Measurements from ENCODE around the gene CEBPA. TPM values are rescaled to one million over a fixed set of nuclear protein-coding genes. Genes with fewer than 3 reads are reported as not detected.
"Not testable (repeated sequence)": the region's sequence is repeated elsewhere in the genome, so short reads cannot be mapped to it uniquely, and the experiment has no call there.

CEBPA gene
- total RNA-seq, 1 experiment from 2014 or later = 1.2 TPM

DNA sequence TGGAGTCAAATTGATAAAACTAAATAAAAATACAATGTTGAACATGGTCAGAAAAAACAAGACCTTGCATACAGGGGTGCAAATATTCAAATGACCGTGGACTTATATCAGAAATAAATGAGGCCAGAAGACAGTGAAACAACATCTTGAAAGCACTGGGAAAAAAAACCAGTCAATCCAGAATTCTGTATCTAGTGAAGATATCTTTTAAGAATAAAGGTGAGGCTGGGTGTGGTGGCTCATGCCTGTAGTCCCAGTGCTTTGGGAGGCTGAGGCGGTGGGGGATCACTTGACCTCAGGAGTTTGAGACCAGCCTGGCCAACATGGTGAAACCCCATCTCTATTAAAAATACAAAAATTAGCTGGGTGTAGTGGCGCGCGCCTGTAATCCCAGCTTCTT lies 15.2 kb upstream of the CEBPA start:
- H3K27me3 Mint-ChIP-seq (ENCODE audit: unreplicated experiment) = peaks cover 61% of the 10 kb centered on the region
- BruUV-seq (replicated peaks) = no TSS peak
- intact Hi-C loops (cut with micrococcal nuclease; ENCODE audit: unreplicated experiment) = loop anchor here (10.0 kb wide), 1 partner anchor 87 kb away; no protein-coding TSS in a partner anchor
- peaks cover 9% of the 10 kb centered on the region for H3K4me1 Mint-ChIP-seq (ENCODE audit: low read depth, unreplicated experiment)
- no peak overlapping the region for H3K4me3 Mint-ChIP-seq (ENCODE audit: low read depth, unreplicated experiment)
- TF ChIP-seq, protein P1, sequence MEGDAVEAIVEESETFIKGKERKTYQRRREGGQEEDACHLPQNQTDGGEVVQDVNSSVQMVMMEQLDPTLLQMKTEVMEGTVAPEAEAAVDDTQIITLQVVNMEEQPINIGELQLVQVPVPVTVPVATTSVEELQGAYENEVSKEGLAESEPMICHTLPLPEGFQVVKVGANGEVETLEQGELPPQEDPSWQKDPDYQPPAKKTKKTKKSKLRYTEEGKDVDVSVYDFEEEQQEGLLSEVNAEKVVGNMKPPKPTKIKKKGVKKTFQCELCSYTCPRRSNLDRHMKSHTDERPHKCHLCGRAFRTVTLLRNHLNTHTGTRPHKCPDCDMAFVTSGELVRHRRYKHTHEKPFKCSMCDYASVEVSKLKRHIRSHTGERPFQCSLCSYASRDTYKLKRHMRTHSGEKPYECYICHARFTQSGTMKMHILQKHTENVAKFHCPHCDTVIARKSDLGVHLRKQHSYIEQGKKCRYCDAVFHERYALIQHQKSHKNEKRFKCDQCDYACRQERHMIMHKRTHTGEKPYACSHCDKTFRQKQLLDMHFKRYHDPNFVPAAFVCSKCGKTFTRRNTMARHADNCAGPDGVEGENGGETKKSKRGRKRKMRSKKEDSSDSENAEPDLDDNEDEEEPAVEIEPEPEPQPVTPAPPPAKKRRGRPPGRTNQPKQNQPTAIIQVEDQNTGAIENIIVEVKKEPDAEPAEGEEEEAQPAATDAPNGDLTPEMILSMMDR (IDR thresholded peaks at IDR 0.05; ENCODE audit: unreplicated experiment) = no peak
- CTCF ChIA-PET = interaction anchor here (0.6 to 1.1 kb wide), 3 partner anchors 15 to 996 kb away, joined by 3 read pairs; partner anchors contain the start of gene CEBPA
- no peak overlapping the region for H3K27ac Mint-ChIP-seq (ENCODE audit: unreplicated experiment)
- DNase-seq = no peak
- no peaks in the 10 kb centered on the region for H3K9me3 Mint-ChIP-seq (ENCODE audit: low read depth, unreplicated experiment)
- no peaks in the 10 kb centered on the region for H3K36me3 Mint-ChIP-seq (ENCODE audit: insufficient read depth, unreplicated experiment)

DNA sequence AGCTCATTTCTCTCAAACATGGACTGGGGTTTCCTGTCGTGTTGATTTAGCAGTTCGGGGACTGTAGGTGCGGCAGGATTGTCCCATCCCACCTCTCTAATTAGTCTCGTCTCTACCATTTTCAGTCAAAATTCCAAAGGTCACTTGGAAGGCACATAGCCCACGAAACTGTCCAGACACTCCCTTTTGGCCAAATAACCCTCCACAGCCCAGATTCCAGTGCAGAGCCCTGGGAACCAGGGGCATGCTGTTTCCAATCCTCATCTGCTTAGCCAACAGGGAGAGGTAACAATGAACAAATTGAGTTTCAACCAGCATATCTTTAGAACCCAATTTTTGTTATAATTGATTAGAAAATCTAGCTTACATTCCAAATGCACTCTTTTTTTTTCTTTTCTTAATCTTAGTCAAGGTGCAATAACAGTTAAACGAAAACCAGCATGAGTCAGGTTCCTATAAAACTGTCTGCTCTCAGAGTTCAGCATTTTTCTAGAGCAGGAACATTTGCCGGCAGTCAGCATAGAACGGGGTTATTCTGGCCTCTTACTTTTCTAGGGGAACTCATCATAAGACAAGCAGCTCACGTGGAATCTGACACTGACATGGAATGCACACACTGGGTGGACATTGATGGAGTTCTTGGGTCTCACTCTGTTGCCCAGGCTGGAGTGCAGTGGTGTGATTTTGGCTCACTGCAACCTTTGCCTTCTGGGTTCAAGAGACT lies 14.4 kb upstream of the CEBPA start:
- peaks cover 61% of the 10 kb centered on the region for H3K27me3 Mint-ChIP-seq (ENCODE audit: unreplicated experiment)
- no peak overlapping the region for H3K27ac Mint-ChIP-seq (ENCODE audit: unreplicated experiment)
- CTCF ChIA-PET = interaction anchor here (0.6 to 1.1 kb wide), 2 partner anchors 14 to 379 kb away, joined by 3 read pairs; partner anchors contain the start of gene CEBPA
- no TSS peak for BruUV-seq (replicated peaks)
- peaks cover 9% of the 10 kb centered on the region for H3K4me1 Mint-ChIP-seq (ENCODE audit: low read depth, unreplicated experiment)
- no peaks in the 10 kb centered on the region for H3K36me3 Mint-ChIP-seq (ENCODE audit: insufficient read depth, unreplicated experiment)
- no peaks in the 10 kb centered on the region for H3K9me3 Mint-ChIP-seq (ENCODE audit: low read depth, unreplicated experiment)
- DNase-seq = no peak
- TF ChIP-seq, protein P1 (IDR thresholded peaks at IDR 0.05; ENCODE audit: unreplicated experiment) = no peak
- no peak overlapping the region for H3K4me3 Mint-ChIP-seq (ENCODE audit: low read depth, unreplicated experiment)
- intact Hi-C loops (cut with micrococcal nuclease; ENCODE audit: unreplicated experiment) = loop anchor here (10.0 kb wide), 1 partner anchor 88 kb away; no protein-coding TSS in a partner anchor

DNA sequence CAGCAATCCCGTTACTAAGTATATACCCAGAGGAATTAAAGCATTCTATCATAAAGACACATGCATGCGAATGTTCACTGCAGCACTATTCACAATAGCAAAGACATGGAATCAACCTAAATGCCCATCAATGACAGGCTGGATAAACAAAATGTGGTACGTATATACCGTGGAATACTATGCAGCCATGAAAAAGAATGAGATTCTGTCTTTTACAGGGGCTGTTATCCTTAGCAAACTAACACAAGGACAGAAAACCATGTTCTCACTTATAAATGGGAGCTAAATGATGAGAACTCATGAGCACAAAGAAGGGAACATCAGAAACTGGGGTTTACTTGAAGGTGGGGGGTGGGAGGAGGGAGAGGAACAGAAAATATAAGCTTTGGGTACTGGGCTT lies 10.5 kb upstream of the CEBPA start:
- CTCF ChIA-PET = interaction anchor here (0.7 kb wide), 2 partner anchors 91 to 117 kb away, joined by 3 to 5 read pairs; no protein-coding TSS in a partner anchor
- Mint-ChIP-seq H3K4me1 (ENCODE audit: low read depth, unreplicated experiment) (peaks cover 17% of the 10 kb centered on the region), H3K27me3 (ENCODE audit: unreplicated experiment) (peaks cover 63% of the 10 kb centered on the region)
- intact Hi-C loops (cut with micrococcal nuclease; ENCODE audit: unreplicated experiment) = loop anchor here (10.0 kb wide), 1 partner anchor 92 kb away; no protein-coding TSS in a partner anchor
- H3K9me3 Mint-ChIP-seq (ENCODE audit: low read depth, unreplicated experiment); DNase-seq; BruUV-seq (replicated peaks); H3K27ac Mint-ChIP-seq (ENCODE audit: unreplicated experiment); H3K36me3 Mint-ChIP-seq (ENCODE audit: insufficient read depth, unreplicated experiment); H3K4me3 Mint-ChIP-seq (ENCODE audit: low read depth, unreplicated experiment): not testable (repeated sequence)

DNA sequence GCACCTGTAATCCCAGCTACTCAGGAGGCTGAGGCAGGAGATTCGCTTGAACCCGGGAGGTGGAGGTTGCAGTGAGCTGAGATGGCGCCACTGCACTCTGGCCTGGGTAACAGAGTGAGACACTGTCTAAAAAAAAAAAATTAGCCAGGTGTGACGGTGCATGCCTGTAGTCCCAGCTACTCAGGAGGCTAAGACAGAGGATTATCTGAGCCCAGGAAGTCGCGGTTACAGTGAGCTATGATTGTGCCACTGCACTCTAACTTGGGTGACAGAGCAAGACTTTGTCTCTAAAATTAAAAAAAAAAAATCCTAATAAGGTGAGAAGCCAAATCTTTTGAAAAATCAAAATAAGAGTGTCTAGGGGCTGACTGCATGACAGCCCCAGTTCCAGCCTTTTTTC lies 9.7 kb upstream of the CEBPA start:
- Mint-ChIP-seq H3K27ac (ENCODE audit: unreplicated experiment) (no peak overlapping the region), H3K9me3 (ENCODE audit: low read depth, unreplicated experiment) (no peaks in the 10 kb centered on the region), H3K4me1 (ENCODE audit: low read depth, unreplicated experiment) (peaks cover 17% of the 10 kb centered on the region), H3K36me3 (ENCODE audit: insufficient read depth, unreplicated experiment) (no peaks in the 10 kb centered on the region), H3K4me3 (ENCODE audit: low read depth, unreplicated experiment) (no peak overlapping the region), H3K27me3 (ENCODE audit: unreplicated experiment) (peaks cover 57% of the 10 kb centered on the region)
- no peak for DNase-seq
- intact Hi-C loops (cut with micrococcal nuclease; ENCODE audit: unreplicated experiment) = loop anchor here (10.0 kb wide), 1 partner anchor 93 kb away; no protein-coding TSS in a partner anchor
- CTCF ChIA-PET = interaction anchor here (0.7 to 0.9 kb wide), 2 partner anchors 92 to 296 kb away, joined by 3 read pairs; no protein-coding TSS in a partner anchor
- TF ChIP-seq, protein P1 (IDR thresholded peaks at IDR 0.05; ENCODE audit: unreplicated experiment) = no peak
- no TSS peak for BruUV-seq (replicated peaks)
